Upper lobe of right lung (tissue), 1 donor: ENCODE measurements around the gene NR2C2. TPM values are rescaled to one million over a fixed set of nuclear protein-coding genes. Genes with fewer than 3 reads are reported as not detected.
"Not testable (repeated sequence)": the region's sequence is repeated elsewhere in the genome, so short reads cannot be mapped to it uniquely, and the experiment has no call there.

Source experiments
- ATAC-seq: fragments of 200-7000 bp; cut with Tn5 transposase; one replicate; pipeline ENCODE4 v1.9.1; 2020; ENCODE audit warnings: mild to moderate bottlenecking, moderate library complexity
- DNase-seq: peaks from one replicate; pipeline ENCODE4 v3.0.0-alpha.2; 2020
- H3K27ac ChIP-seq: fragments of 200-600 bp; one replicate; pipeline ENCODE4 v1.8.0; 2022
- H3K27me3 ChIP-seq: fragments of 200-600 bp; one replicate; pipeline ENCODE4 v1.8.0; 2022; ENCODE audit warnings: mild to moderate bottlenecking
- H3K36me3 ChIP-seq: fragments of 200-600 bp; one replicate; pipeline ENCODE4 v1.8.0; 2022
- H3K4me1 ChIP-seq: fragments of 200-600 bp; one replicate; pipeline ENCODE4 v1.8.0; 2022
- H3K4me3 ChIP-seq: fragments of 200-600 bp; one replicate; pipeline ENCODE4 v1.8.0; 2022; ENCODE audit warnings: mild to moderate bottlenecking
- H3K9me3 ChIP-seq: fragments of 200-600 bp; one replicate; pipeline ENCODE4 v1.8.0; 2022
- intact Hi-C: fragments of 100-400 bp; cut with DNase I; formaldehyde crosslinking; loops from one replicate; pipeline ENCODE4 v1.11.0; 2022
- total RNA-seq: library from RNA; stranded (reverse); fragmentation: NEBNext Ultra II Directional; extraction: Animal tissue kit (Norgen Biotek cat#: 25700); gene quantifications from one replicate; pipeline ENCODE4 v1.2.1, GENCODE V29; 2021
- TF ChIP-seq, protein P1 (sequence below): fragments of 200-600 bp; IDR thresholded peaks from one replicate; pipeline ENCODE4 v1.8.0; 2022; ENCODE audit warnings: antibody characterized with exemption
- donor health status: DM: no; HTN: yes; CAD: no; lungs with severe emphysema.

Gene NR2C2
- total RNA-seq, 1 donor from 2014 or later: 52.5 TPM

DNA sequence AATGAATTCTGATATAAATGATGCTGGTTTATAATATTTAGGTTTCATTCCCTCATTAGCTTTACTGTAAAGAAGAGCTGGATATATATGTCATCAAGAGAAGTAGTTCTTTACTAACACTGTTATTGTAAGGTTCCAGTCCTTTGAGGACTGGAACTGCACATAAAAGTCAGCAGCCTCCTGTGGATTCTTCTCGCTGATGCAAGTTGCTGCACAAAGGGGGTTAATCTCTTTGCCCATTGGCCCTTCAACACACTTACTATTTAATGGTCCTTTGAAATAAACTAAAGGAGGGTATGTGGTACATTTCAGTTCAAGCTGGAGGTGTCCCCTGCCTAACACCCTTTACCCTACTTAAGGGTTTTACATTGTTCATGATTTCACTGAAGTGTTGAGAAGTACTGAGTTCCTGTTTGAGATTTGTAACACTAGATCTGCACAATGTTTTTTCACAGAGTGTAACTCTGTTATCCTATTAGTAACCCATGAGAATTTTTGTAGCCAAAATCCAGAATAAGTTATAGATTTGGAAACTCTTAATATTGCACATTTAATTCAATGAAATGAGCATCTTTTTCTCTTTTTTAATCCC lies 43.9 kb downstream of the NR2C2 start:
- Histone ChIP-seq H3K4me1 (peaks cover 15% of the 10 kb centered on the region), H3K27ac (no peak overlapping the region), H3K4me3 (no peak overlapping the region), H3K9me3 (no peaks in the 10 kb centered on the region), H3K36me3 (no peaks in the 10 kb centered on the region), H3K27me3 (no peaks in the 10 kb centered on the region)
- ATAC-seq (peak; percentile 63), DNase-seq (no peak)
- TF ChIP-seq, protein P1, sequence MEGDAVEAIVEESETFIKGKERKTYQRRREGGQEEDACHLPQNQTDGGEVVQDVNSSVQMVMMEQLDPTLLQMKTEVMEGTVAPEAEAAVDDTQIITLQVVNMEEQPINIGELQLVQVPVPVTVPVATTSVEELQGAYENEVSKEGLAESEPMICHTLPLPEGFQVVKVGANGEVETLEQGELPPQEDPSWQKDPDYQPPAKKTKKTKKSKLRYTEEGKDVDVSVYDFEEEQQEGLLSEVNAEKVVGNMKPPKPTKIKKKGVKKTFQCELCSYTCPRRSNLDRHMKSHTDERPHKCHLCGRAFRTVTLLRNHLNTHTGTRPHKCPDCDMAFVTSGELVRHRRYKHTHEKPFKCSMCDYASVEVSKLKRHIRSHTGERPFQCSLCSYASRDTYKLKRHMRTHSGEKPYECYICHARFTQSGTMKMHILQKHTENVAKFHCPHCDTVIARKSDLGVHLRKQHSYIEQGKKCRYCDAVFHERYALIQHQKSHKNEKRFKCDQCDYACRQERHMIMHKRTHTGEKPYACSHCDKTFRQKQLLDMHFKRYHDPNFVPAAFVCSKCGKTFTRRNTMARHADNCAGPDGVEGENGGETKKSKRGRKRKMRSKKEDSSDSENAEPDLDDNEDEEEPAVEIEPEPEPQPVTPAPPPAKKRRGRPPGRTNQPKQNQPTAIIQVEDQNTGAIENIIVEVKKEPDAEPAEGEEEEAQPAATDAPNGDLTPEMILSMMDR: no peak
- intact Hi-C loops: no loop called here

DNA sequence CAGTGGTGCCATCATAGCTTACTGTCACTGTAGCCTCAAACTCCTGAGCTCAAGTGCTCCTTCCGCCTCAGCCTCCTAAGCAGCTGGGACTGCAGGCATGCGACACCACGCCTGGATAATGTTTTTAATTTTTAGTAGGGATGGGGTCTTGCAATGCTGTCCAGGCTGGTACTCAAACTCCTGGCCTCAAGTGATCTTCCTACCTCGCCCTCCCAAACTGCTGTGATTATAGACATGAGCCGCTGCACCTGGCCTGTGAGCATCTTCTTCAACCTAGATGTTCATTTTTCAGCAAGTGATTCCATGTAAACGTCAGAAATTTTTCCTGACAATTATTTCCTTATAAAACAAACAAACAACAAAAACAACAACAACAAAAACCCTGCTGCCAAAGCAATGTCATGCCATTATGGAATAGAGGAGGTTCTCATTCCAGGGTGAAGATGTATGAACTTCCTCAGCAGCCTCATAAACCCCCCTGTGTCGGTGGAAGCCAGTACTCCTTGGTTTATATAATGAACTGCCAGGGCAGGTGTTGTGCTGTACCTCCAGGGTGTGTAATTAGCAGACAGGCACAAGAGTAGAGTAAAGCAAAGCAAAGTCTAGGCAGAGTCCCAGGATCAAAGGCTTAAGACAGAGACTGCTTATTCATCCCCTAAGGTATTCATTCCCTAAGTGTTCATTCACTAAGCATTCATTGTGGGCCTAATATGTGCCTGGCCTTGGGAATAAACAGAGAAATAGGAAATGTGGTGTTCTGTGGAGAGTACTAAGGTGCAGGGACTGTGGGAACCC lies 44.6 kb downstream of the NR2C2 start:
- Histone ChIP-seq H3K9me3 (no peaks in the 10 kb centered on the region), H3K4me1 (peaks cover 15% of the 10 kb centered on the region), H3K36me3 (no peaks in the 10 kb centered on the region), H3K27me3 (no peaks in the 10 kb centered on the region), H3K27ac (no peak overlapping the region), H3K4me3 (no peak overlapping the region)
- intact Hi-C loops: no loop called here
- TF ChIP-seq, protein P1: no peak
- DNase-seq: no peak
- no peak for ATAC-seq

DNA sequence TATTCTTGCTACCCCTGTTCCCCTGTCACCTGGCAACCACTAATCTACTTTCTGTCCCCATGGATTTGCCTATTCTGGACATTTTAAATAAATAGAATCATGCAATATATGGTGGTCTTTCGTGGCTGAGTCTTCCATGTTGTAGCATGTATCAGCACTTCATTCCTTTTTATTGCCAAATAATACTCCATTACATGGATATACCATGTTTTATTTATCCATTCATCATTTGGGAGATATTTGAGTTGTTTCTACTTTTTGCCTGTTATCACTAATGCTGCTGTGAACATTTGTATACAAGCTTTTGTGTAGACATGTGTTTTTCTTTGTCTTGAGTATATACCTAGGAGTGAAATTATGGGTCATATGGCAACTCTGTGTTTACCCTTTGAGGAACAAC lies 50.6 kb downstream of the NR2C2 start:
- ATAC-seq (no peak), DNase-seq (no peak)
- no peaks in the 10 kb centered on the region for H3K9me3 ChIP-seq
- intact Hi-C loops: no loop called here
- no peaks in the 10 kb centered on the region for H3K36me3 ChIP-seq
- H3K27ac ChIP-seq: no peak overlapping the region
- TF ChIP-seq, protein P1: no peak
- no peaks in the 10 kb centered on the region for H3K4me1 ChIP-seq
- no peak overlapping the region for H3K4me3 ChIP-seq
- H3K27me3 ChIP-seq: no peaks in the 10 kb centered on the region

DNA sequence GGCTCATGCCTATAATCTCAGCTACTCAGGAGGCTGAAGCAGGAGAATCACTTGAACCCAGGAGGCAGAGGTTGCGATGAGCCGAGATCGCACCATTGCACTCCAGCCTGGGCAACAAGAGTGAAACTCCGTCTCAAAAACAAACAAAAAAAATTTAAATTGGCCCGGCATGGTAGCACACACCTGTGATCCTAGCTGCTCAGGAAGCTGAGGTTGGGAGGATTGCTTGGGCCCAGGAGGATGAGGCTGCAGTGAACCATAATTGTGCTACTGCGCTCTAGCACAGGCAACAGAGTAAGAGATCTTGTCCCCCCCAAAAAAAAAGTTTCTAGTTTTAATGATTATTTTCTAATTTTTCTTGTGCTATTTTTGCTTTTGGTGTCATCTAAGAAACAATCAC lies 51.8 kb downstream of the NR2C2 start:
- DNase-seq, H3K27me3 ChIP-seq, intact Hi-C loops, ATAC-seq, H3K9me3 ChIP-seq, H3K4me1 ChIP-seq, H3K27ac ChIP-seq, H3K36me3 ChIP-seq, H3K4me3 ChIP-seq: not testable (repeated sequence)

DNA sequence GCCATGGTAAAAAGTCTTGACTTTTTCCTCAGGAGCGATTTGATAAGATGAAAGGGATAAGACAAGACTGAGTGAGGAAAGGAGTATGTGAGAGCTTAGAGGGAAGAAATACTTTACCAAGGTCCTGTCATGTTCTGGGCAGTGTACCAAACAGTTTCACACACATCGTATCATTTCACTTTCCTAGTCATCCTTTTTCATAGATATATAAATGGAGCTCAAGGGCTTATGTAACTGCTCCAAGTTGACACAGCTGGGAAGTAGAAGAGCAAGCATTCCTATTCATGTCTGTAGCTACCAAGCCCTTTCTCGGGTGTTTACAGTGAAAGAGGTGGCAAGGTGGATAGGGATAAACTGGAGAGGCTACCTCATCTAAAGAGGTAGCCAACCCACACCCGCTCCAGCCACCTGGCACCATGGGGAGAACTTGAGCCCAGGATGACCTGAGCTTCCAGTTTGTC lies 60.3 kb downstream of the NR2C2 start:
- Histone ChIP-seq H3K4me3 (no peak overlapping the region), H3K27me3 (no peaks in the 10 kb centered on the region), H3K36me3 (peaks cover 49% of the 10 kb centered on the region), H3K9me3 (no peaks in the 10 kb centered on the region), H3K4me1 (peaks cover 6% of the 10 kb centered on the region), H3K27ac (no peak overlapping the region)
- TF ChIP-seq, protein P1: no peak
- intact Hi-C loops: no loop called here
- peak; percentile 78 for ATAC-seq
- DNase-seq: no peak

DNA sequence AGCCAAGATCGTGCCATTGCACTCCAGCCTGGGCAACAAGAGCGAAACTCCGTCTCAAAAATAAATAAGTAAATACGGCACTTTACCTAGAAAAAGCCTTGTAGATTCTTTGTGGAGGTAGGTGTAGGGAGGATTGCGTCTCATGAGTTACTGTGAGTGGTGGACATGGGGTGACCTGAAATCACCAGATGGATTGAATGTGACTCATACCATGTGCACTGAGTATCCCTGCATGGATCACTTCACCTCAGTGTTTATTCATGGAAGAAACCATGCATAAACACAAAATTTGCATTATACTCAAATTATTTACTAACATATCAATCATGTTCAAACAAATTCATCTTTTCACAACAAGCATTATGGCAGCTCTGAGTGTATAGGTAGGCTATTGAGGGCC lies 61.8 kb downstream of the NR2C2 start:
- intact Hi-C loops: no loop called here
- TF ChIP-seq, protein P1: no peak
- Histone ChIP-seq H3K27ac (no peak overlapping the region), H3K27me3 (no peaks in the 10 kb centered on the region), H3K4me1 (peaks cover 6% of the 10 kb centered on the region), H3K4me3 (no peak overlapping the region), H3K36me3 (peaks cover 58% of the 10 kb centered on the region), H3K9me3 (no peaks in the 10 kb centered on the region)
- ATAC-seq: no peak
- no peak for DNase-seq
